Activated T-cell treated with anti-CD3 and anti-CD28 coated beads, Interleukin-2, amount 50 U/mL, for 48 hours (primary cell): ENCODE measurements around the gene MTMR12.

ENCODE experiments used
- DNase-seq, 2 experiments: peaks; one replicate each; pipeline ENCODE4 v3.0.0-alpha.2; 2020

Gene MTMR12, protein sequence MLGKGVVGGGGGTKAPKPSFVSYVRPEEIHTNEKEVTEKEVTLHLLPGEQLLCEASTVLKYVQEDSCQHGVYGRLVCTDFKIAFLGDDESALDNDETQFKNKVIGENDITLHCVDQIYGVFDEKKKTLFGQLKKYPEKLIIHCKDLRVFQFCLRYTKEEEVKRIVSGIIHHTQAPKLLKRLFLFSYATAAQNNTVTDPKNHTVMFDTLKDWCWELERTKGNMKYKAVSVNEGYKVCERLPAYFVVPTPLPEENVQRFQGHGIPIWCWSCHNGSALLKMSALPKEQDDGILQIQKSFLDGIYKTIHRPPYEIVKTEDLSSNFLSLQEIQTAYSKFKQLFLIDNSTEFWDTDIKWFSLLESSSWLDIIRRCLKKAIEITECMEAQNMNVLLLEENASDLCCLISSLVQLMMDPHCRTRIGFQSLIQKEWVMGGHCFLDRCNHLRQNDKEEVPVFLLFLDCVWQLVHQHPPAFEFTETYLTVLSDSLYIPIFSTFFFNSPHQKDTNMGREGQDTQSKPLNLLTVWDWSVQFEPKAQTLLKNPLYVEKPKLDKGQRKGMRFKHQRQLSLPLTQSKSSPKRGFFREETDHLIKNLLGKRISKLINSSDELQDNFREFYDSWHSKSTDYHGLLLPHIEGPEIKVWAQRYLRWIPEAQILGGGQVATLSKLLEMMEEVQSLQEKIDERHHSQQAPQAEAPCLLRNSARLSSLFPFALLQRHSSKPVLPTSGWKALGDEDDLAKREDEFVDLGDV

DNA sequence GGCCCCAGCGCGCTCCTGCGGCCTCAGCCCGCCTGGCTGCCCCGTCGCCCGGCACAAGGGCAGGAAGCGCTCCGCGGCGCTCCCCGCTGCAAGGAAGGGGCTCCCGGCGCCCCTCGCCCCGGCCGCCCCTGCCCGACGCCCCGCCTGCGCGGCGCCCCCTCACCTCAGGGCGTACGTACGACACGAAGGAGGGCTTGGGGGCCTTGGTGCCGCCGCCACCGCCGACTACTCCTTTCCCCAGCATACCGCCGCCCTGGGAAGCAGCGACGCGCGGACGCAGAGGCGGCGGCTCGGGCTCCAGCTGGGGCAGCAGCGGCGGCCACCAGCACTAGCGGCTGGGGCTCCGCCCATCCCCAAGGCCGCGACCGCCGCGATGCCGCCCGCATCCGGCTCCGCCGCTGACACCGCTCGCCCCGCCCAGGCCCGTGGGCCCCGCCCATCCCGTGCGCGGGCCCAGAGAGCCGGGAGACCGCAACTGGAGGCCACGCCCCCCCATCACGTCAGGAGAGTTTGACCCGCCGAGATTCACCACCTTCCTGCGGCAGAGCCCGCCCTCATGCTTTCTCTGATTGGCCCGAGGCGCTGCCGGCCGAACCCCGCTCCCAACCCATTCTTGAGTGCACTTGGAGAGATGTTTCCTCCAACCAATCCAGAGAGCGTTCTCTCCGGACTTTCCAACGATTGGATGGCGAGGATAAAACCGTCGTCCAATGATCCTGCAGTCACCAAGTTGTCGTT is at the start of gene MTMR12:
Gene MTMR12 (minus strand): TSS at position 345 of the 738 bp plus-strand sequence. CDS start 101 bp downstream, at position 244.
- DNase-seq, result peak; percentile 100

DNA sequence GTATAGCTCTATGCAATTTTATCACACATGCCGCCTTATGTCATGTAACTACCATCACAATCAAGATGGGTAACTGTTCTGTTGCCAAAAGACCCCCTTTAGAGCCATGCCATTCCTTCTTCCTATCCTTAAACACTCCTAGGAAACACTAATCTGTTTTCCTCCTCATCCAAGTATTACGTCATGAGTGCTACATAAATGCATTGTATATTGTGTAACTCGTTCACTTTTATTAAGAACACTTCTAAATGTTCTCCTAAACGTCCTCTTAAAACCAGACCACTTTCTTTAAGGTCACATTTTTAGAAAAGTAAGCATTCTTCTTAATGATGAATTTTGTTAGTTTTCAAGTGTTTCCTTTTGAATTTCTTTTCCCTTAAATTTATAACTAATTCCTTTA is 49.8 kb upstream of the MTMR12 start:
- no peak for DNase-seq

DNA sequence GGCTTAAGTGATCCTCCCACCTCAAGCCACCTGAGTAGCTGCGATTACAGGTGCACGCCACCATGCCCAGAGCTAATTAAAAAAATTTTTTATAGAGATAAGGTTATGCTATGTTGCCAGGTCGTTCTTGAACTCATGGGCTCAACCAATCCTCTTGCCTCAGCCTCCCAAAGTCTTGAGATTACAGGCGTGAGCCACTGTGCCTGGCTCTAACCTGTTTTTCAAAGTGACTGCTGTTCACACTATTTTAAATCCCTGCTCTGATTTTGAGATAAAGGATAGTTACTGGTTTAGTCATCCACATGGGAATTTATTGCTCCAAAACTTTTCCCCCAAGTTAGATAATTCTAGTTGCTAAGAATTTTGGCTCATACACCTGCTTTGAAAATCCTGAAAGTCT is 48.2 kb upstream of the MTMR12 start:
- no peak for DNase-seq

DNA sequence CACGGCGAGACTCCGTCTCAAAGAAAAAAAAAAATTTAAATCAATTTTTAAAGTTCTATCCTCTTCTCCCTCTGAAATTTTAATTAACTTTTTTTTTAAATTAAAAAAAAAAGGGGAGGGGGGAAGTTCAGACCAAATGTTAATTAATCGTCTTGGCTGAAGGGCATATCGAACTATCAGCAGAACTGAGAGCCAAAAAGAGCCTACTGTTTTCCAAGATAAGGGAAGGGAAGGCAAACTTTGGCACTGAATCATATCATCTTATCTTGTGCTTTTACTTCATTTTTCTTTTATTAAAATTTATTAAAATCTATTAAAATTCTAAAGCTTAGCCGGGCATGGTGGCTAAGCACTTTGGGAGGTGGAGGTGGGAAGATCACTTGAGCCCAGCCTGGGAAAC is 45.9 kb upstream of the MTMR12 start:
- DNase-seq, result no peak

DNA sequence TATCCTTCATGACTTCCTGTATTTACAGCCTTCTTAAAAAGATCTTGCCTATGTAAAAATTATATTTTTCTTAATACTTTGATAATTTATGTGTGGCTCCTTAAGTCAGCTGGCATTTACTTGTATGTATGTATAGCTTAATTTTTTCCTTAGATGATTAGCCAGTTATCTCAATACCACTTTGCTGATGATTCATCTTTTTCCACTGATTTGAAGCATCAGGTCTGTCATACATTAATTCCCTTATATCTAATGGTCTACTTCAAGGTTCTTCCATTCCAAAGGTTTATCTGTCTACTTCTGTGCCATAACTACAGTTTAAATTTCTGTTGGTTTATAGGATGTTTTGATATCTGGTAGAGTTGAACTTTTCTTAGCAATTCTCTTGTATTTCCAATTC is 44.9 kb upstream of the MTMR12 start:
- DNase-seq, result no peak

DNA sequence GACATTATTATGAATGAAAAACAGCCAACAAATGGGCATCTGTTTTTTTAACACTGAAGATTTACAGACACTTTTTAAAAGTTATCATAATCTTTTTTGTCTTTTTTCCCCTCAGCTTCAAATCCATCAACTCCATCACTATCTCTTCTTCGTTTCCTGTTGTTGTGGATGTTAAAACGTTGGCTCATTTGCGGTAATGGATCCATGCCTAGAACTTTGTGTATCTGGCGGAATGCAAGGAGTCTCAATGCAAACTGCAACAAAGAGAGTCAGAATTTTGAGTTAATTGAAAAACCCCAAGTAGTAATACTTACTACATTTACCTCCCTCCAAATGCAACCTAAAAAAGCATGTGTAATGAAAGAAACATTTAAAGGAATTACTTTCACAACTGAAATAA is 42.9 kb upstream of the MTMR12 start:
- DNase-seq, result no peak

DNA sequence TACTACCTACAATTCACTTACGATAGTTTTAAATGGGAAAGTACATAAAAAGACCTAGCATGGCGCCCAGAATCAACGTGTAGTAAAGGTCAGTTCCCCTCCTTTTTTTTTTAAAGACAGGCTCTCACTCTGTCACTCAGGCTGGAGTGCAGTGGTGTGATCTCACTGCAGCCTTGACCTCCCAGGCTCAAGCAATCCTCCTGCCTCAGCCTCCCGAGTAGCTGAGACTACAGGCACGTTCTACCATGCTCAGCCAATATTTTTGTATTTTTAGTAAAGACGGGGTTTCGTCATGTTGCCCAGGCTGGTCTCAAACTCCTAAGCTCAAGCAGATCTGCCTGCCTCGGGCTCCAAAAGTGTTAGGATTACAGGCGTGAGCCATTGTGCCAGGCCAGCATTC is 40.7 kb upstream of the MTMR12 start:
- no peak for DNase-seq

DNA sequence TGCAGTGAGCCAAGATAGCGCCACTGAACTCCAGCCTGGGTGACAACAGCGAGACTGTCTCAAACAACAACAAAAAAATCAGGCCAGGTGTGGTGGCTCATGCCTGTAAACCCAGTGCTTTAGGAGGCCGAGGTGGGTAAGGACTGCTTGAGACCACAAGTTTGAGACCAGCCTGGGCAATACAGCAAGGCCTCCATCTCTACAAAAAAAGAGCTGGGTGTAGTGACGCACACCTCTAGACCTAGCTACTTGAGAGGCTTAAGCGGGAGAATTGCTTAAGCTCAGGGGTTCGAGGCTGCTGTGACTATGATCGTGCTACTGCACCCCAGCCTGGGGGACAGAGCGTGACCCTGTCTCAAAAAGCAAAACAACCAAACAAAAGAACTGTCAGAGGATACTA is 39.9 kb upstream of the MTMR12 start:
- no peak for DNase-seq

DNA sequence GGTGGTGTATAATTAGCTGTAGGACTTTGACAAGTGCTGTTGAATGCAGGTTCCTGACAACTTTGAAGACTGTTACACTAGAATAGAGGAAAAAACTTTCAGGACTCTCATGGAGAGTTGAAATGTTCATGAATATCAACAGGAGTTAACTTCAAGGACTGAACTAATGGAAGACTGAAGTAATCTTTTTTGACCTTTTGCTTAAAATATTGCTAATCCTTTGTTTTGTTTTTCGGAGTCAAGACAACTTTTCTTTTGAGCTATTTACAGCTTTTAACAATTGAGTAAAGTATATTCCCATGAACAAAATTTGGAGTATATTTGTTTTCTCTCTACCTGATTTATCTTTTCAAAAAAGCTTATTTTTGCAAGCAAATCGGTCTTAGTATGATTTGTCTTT is 34.1 kb upstream of the MTMR12 start:
- DNase-seq, result no peak

DNA sequence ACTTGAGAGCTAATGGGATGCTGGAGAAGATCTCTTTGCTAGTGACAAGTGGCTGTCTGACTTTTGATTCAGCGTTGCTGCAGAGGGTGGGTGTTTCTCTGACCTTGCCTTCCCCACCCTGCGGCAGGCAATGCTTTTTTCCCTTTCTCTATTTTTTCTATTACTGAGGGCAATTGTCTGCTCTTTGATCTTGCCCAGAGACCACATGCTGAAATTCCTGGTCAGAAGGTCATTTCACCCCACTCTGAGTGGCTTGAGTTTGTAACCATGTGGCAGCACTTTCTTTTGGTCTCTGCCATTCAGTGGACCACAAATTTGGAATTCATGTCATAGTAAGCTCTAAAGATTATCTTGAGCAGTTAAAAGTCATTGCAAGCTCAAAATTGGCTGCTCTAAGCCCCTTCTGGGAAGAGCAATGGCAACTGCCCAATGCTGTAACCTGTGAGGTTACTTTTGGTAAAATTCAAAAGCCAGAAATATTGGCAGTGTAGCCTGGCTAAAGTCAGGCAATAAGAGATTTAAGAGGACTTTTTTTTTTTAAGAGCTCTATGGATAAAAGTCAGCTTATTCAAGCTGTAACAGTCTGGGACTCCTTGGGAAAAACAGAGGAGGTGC is 30.4 kb upstream of the MTMR12 start:
- no peak for DNase-seq

DNA sequence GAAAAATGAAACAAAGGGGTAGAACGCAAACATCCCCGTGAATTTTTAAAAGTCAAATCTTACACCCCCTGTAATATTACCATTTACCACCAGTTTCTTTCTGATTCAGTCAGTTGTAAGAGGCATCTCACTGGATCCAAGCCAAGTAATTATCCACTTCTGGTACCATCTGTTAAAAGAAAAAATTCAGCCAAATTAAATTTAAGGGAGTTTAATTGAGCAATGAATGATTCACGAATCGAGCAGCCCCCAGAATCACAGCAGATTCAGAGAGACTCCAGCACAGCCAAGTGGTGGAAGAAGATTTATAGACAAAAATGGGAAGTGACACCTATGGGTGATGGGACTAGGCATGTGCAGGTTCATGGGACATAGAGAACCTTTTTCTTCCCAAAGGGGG is 29.9 kb upstream of the MTMR12 start:
- no peak for DNase-seq

DNA sequence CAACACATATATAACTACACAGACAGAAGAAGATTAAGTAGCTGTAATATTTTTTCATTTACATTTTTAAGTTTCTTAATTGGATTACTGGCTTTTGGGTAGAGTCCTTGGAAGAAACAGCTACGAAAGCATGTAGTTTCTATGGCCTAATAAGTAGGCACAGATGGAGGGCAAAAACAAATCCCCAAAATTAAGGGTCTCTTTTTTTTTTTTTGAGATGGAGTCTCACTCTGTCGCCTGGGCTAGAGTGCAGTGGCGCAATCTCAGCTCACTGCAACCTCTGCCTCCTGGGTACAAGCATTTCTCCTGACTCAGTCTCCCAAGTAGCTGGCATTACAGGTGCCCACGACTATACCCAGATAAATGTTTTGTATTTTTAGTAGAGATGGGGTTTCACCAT is 27.1 kb upstream of the MTMR12 start:
- DNase-seq, result no peak

DNA sequence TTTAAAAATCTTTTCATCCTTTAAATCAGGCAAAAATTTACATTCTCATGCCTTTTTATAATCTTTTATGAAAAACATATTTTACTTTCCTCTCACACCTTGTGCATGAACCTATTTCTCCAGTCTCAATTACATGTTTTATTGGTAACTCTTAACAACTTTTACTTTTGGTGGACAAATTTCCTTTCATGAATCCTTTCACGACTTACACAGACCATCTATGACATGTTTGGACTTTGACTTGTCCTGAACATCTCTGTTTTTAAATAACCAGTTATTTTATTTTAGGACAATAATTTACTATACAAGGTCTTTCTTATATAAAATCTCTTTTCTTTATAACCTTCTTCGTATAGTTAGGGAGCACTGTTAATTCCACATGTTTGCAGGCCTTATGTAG is 26.5 kb upstream of the MTMR12 start:
- DNase-seq, result no peak

DNA sequence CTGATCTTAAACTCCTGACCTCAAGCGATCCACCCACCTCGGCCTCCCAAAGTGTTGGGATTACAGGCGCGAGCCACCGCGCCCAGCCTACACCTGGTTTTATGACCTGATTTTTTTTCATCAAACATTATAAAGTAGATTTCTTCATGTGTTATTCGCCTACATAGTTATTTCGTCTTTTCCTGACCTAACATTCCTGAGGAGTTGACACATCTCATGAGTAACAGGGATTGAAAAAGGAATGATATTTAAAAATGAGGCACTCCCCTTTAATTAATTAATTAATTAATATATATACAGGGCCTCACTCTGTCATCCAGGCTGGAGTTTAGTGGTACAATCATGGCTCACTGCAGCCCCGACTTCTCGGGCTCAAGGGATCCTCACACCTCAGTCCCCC is 20.2 kb upstream of the MTMR12 start:
- no peak for DNase-seq

DNA sequence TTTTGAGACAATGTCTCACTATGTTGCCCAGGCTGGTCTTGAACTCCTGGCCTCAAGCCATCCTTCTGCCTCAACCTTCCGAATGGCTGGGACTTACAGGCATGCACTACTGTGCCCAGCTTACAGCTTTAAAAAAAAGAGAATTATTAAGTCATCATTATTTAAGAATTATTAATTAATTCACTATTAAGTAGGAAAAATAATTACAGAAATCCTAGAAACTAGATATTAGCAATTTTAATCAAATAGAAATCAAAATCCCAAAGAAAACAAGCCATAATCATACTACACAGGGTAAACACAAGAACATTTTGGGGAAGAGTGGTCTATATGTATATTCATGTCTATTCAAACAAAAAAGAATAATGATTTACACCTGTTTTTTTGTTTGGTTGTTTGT is 19.6 kb upstream of the MTMR12 start:
- no peak for DNase-seq

DNA sequence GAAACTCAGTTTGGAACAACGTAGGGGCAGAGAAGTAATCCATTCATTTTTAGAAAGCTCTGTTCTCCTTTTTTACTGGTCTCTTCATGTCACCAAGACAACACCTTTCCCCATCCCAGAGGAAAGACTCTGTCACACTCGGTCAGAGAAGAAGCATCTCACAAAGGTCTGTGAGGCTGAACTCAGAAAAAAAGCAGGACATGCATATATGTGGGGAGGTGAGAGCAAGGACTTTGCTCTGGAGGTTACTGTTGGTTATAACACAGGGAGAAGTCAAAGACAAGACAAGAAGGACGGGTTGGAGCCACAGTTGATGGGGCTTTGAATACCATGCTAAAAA is 19.2 kb upstream of the MTMR12 start:
- no peak for DNase-seq

DNA sequence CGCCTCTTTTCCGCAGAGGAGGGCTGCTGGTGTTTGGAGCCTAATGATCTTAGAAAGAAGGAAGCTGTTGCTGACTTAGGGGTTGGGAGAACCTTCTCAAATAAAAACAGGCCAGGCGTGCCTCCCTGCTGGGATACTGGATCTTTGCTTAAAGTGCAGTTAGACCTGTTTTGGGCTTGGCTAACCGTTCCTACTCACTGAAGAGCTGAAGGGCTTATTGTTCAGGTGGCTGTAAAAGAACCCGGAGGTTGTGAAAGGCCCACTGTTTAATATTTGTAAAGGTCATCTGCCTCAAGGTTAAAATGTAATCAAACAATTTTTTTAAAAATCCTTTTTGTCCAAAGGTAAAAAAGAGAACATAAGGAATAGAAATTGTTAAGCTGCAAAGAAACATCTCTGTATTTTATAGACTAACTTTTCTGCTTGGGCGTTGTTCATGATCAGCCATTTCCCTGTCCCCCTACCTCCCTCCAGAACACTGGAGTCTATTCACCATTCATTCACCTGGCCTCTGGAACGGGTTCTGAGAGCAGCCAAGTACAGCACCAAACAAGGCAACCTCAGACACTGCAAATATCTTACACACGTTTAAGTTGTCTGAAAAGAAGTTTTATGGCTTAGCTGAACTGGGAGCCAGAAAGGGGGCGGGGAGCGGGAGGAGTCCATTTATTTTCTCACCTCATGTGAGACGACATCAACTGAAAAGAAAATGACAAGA is 18.6 kb upstream of the MTMR12 start:
- no peak for DNase-seq

DNA sequence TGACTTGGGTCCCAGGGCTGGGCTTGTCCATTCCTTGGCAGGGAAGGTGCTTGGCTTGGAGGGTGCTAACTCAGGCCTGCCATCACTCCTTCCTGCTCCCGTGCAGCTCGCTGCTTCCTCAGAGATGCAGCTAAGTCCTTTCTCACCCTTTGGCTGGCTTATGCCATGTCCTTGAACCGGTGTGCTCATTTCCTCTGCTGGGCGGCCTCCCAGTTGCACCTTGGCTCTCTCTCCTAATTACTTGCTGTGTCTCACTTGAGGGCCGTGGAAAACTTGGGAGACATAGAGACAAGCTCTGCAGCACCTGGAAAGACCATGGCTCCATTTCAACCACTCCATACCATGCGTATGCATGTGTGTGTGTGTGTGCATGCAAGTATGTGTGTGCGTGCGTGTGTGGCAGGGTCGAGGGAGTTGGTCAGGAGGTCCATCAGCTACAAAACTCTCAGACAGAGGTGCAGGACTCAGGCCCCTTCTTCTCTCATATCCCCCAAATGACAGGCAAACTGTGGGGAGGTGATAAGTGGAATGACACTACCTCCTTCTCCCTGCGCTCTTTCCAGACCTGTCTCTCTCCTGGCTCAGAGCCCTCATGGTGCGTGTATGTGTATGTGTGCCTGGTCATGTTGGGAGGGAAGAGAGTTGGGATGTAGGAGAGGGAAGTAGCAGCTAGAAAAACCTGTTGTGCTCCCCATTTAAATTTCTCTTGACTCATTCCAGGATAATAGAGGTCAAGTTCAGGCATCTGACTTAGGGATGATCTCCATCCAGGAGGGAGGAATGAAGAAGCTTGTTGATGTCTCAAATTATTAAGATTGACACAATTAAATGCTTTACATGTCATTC is 17.6 kb upstream of the MTMR12 start:
- DNase-seq, result no peak

DNA sequence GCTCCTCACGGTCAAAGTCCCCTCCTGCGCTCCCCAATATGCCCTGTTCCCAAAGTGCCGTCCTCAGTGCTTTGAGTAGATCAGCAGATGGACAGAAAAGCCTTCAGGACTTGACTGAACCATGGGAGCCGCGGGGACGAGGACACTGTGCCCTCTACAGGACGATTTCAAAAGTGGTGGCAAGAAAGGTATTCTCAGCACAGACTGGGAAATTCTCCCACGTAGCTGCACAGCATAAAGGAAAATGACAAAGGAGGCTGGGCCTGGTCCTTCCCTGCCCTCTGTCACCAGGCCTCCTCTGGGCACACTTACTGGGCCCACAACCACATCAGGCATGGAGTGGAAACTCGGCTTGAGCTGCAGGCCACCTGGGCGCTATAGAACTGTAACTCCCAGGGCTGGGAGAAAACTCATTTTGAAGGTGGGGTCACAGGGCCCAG is 16.7 kb upstream of the MTMR12 start:
- peak; percentile 69 to 74 for DNase-seq

DNA sequence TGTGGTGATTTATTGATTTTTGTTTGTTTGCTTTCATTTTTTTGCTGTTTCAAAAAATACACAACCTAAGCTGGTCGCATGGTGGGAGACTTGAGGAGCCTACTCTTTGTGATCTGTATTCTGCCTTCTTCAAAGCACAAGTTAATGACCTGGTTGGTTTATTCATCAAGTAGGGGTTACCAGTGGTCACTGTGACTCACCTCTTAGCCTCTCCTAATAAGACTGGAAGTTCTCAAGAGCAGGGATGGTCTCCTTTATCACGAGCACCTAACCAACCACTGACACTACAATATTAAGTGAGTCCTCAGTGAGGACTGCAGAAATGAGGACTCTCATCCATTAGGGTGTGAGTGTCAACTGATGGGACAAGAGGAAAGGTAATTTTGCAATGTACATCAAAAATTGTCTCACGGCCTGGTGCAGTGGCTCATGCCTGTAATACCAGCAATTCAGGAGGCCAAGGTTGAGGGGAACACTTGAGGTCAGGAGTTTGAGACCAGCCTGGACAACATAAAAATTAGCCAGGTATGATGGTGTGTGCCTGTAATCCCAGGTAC is 13.6 kb upstream of the MTMR12 start:
- DNase-seq, result no peak

DNA sequence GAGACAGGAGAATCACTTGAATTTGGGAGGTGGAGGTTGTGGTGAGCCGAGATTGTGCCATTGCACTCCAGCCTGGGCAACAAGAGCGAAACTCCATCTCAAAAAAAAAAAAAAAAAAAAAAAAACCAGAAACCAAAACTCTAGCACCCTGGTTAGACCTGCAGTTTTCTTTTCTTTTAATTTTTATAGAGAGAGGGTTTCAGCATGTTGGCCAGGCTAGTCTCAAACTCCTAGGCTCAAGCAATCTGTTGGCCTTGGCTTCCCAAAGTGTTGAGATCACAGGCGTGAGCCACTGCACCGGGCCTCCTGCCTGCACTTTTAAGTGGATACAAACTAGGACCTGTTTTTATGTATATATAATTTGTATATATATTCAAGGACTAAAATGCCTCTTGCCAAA is 12.9 kb upstream of the MTMR12 start:
- no peak for DNase-seq
